K562 (cell line): ENCODE measurements around the gene CNR2. TPM values are rescaled to one million over a fixed set of nuclear protein-coding genes. Genes with fewer than 3 reads are reported as not detected.

ENCODE experiments used
- MLLT1 ChIP-seq, 2 experiments: fragments of 450-650 bp; IDR thresholded peaks; 2 replicates each; pipeline ENCODE4 v1.6.1; 2016
- NFATC3 ChIP-seq: fragments of 450-650 bp; IDR thresholded peaks from 2 replicates; pipeline ENCODE4 v1.6.1; 2017; ENCODE audit warnings: mild to moderate bottlenecking
- ZNF639 ChIP-seq, 2 experiments: fragments of 200-800 bp in 1 of 2; sonication (Bioruptor generic) in 1 of 2; sonication (generic) in 1 of 2; formaldehyde crosslinking in 1 of 2; IDR thresholded peaks in 1 of 2; conservative IDR thresholded peaks in 1 of 2; 2 replicates each; pipeline versions ENCODE4 v1.5.0 to v1.6.1; 2016 to 2020; ENCODE audit warnings: missing compliant biosample characterization in 1 of 2, missing genetic modification characterization in 1 of 2, missing genetic modification reagents in 1 of 2
- polyA plus RNA-seq, 8 experiments: library from polyadenylated mRNA; depleted of rRNA in 4 of 8; stranded (reverse) in 5 of 8; unstranded in 3 of 8; fragments of >200 nt; fragmentation: Nextera tagmentation in 2 of 8; fragmentation: Illumina TruSeq in 1 of 8; extraction: Ambion mirVana in 2 of 8; extraction: Trizol in 1 of 8; gene quantifications; 2 replicates each; pipeline versions ENCODE4 v1.2.1 to v1.2.3, GENCODE V29; 2011 to 2014; ENCODE audit warnings: inconsistent platforms in 1 of 8, missing spikeins in 1 of 8
- total RNA-seq, 7 experiments: library from RNA; depleted of rRNA in 6 of 7; stranded (reverse); fragments of >200 nt in 6 of 7; fragmentation: Illumina TruSeq in 2 of 7; extraction: Trizol in 2 of 7; gene quantifications; 2 replicates each; pipeline versions ENCODE4 v1.2.1 to v1.2.3, GENCODE V29; 2011 to 2021; ENCODE audit warnings: low replicate concordance in 1 of 7
- TF ChIP-seq, protein P1 (sequence below), 2 experiments: fragments of 450-650 bp in 1 of 2; sonication (generic) in 1 of 2; formaldehyde crosslinking in 1 of 2; IDR thresholded peaks; 2 replicates each; pipeline versions ENCODE4 v1.7.1 to v1.9.0; 2016 to 2022; ENCODE audit warnings: inconsistent platforms in 1 of 2, mild to moderate bottlenecking in 1 of 2, missing genetic modification reagents in 1 of 2

Gene CNR2
- total and polyA plus RNA-seq, 9 of the 15 experiments (the other 6 are each of a cell fraction or from before 2014, with no cell fraction given) = not detected

DNA sequence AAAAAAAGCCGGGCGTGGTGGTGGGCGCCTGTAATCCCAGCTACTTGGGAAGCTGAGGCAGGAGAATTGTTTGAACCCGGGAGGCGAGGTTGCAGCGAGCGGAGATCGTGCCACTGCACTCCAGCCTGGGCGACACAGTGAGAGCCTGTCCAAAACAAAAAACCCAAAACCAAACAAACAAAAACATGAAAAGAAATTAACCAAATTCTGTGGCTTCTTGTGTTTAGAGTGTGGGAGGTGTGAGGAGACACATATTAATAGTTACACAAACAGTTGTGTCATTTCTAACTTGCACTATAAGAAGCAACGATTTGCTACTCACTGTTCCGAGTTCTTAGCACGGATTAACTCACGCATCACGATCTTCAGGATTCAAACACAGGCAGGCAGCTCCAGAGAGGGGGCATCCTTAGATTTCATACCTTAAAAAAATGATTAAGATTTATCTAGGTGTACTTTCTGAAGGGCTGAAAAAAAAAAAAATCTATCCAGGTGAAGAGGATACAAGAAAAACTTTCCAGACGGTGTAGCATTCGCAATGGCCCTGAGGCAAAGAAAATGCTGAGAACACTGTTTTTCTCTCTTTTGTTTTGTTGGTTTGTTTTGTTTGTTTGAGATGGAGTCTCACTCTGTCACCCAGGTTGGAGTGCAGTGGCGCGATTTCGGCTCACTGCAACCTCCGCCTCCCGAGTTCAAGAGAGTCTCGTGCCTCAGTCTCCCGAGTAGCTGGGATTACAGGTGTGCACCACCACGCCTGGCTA is 87.2 kb downstream of the CNR2 start (continued):
- TF ChIP-seq, protein P1, sequence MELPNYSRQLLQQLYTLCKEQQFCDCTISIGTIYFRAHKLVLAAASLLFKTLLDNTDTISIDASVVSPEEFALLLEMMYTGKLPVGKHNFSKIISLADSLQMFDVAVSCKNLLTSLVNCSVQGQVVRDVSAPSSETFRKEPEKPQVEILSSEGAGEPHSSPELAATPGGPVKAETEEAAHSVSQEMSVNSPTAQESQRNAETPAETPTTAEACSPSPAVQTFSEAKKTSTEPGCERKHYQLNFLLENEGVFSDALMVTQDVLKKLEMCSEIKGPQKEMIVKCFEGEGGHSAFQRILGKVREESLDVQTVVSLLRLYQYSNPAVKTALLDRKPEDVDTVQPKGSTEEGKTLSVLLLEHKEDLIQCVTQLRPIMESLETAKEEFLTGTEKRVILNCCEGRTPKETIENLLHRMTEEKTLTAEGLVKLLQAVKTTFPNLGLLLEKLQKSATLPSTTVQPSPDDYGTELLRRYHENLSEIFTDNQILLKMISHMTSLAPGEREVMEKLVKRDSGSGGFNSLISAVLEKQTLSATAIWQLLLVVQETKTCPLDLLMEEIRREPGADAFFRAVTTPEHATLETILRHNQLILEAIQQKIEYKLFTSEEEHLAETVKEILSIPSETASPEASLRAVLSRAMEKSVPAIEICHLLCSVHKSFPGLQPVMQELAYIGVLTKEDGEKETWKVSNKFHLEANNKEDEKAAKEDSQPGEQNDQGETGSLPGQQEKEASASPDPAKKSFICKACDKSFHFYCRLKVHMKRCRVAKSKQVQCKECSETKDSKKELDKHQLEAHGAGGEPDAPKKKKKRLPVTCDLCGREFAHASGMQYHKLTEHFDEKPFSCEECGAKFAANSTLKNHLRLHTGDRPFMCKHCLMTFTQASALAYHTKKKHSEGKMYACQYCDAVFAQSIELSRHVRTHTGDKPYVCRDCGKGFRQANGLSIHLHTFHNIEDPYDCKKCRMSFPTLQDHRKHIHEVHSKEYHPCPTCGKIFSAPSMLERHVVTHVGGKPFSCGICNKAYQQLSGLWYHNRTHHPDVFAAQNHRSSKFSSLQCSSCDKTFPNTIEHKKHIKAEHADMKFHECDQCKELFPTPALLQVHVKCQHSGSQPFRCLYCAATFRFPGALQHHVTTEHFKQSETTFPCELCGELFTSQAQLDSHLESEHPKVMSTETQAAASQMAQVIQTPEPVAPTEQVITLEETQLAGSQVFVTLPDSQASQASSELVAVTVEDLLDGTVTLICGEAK (IDR thresholded peaks at IDR 0.05) = peak; percentile 48
- TF ChIP-seq, protein P1 (CRISPR knock-in tag; IDR thresholded peaks at IDR 0.05) = no peak
- TF ChIP-seq ZNF639 (CRISPR knock-in tag; conservative IDR thresholded peaks at IDR 0.05 in 1 of 2, IDR thresholded peaks at IDR 0.05 in 1 of 2) (no peak), NFATC3 (0 out of 2 replicates have a peak, but pooled peaks have one; percentile 12), MLLT1 (IDR thresholded peaks at IDR 0.05) (peak in 1 of 2 experiments; percentile 96; a peak in 2 of 4 replicates)
- TF ChIP-seq, all 486 proteins: peak for 16
